H7 (cell line): ENCODE measurements around the gene UMAD1. TPM values are rescaled to one million over a fixed set of nuclear protein-coding genes. Genes with fewer than 3 reads are reported as not detected.

Experiments used
- DNase-seq: peaks from one replicate; pipeline ENCODE4 v3.0.0; 2012
- H3K27me3 ChIP-seq: 2 replicates; pipeline ENCODE4 v1.6.0; 2011; ENCODE audit warnings: mild to moderate bottlenecking, low read length; ENCODE audit not compliant: control insufficient read depth, insufficient read depth
- H3K36me3 ChIP-seq: replicated peaks from 2 replicates; pipeline ENCODE4 v1.5.1; 2011; ENCODE audit warnings: low read length; ENCODE audit not compliant: control insufficient read depth, insufficient read depth
- H3K4me3 ChIP-seq: 2 replicates; pipeline ENCODE4 v1.5.1; 2011; ENCODE audit warnings: low read depth, mild to moderate bottlenecking, control low read depth, low read length, moderate library complexity; ENCODE audit not compliant: insufficient read depth
- total RNA-seq: library from RNA; depleted of rRNA; stranded (reverse); fragments of >200 nt; shearing (Covaris generic); gene quantifications from 2 replicates; pipeline ENCODE4 v1.2.3, GENCODE V29; 2014

Gene UMAD1
- total RNA-seq, 1 experiment from 2014 or later = 13.4 TPM

GRCh38 chr7:7739204-7740036, 98.9 kb downstream of the UMAD1 start:
- H3K4me3 ChIP-seq = no peak overlapping the region
- DNase-seq = no peak
- no peaks in the 10 kb centered on the region for H3K36me3 ChIP-seq
- no peaks in the 10 kb centered on the region for H3K27me3 ChIP-seq

- no peaks in the 10 kb centered on the region for H3K27me3 ChIP-seq
- H3K36me3 ChIP-seq = no peaks in the 10 kb centered on the region
- H3K4me3 ChIP-seq = no peak overlapping the region
- no peak for DNase-seq
These were observed 99.4 kb downstream of the UMAD1 start for GRCh38 chr7:7740037-7740355.

- Histone ChIP-seq H3K4me3 (no peak overlapping the region), H3K36me3 (no peaks in the 10 kb centered on the region), H3K27me3 (no peaks in the 10 kb centered on the region)
- no peak for DNase-seq
These were observed 101.7 kb downstream of the UMAD1 start for GRCh38 chr7:7742223-7742622.

- H3K27me3 ChIP-seq = no peaks in the 10 kb centered on the region
These were observed 104.7 kb downstream of the UMAD1 start for GRCh38 chr7:7745258-7745657.

GRCh38 chr7:7745966-7746365, 105.4 kb downstream of the UMAD1 start:
- DNase-seq = no peak
- H3K4me3 ChIP-seq = no peak overlapping the region
- H3K27me3 ChIP-seq = no peaks in the 10 kb centered on the region
- H3K36me3 ChIP-seq = no peaks in the 10 kb centered on the region

More at GRCh38 chr7:7745258-7745657, 104.7 kb downstream of the UMAD1 start:
- H3K4me3 ChIP-seq = no peak overlapping the region
- DNase-seq = no peak
- H3K36me3 ChIP-seq = no peaks in the 10 kb centered on the region

- H3K4me3 ChIP-seq = no peak overlapping the region
- no peak for DNase-seq
- H3K36me3 ChIP-seq = no peaks in the 10 kb centered on the region
- no peaks in the 10 kb centered on the region for H3K27me3 ChIP-seq
These were observed 105.9 kb downstream of the UMAD1 start for GRCh38 chr7:7746458-7746857.

- Histone ChIP-seq H3K4me3 (no peak overlapping the region), H3K27me3 (no peaks in the 10 kb centered on the region), H3K36me3 (no peaks in the 10 kb centered on the region)
- no peak for DNase-seq
These were observed 110.2 kb downstream of the UMAD1 start for GRCh38 chr7:7750571-7751242.

- no peaks in the 10 kb centered on the region for H3K27me3 ChIP-seq
- DNase-seq = no peak
- no peaks in the 10 kb centered on the region for H3K36me3 ChIP-seq
- no peak overlapping the region for H3K4me3 ChIP-seq
These were observed 110.9 kb downstream of the UMAD1 start for GRCh38 chr7:7751243-7752092.

GRCh38 chr7:7756577-7756976, 116.0 kb downstream of the UMAD1 start:
- no peak overlapping the region for H3K4me3 ChIP-seq
- no peaks in the 10 kb centered on the region for H3K36me3 ChIP-seq
- no peak for DNase-seq
- H3K27me3 ChIP-seq = no peaks in the 10 kb centered on the region

- no peaks in the 10 kb centered on the region for H3K27me3 ChIP-seq
- H3K36me3 ChIP-seq = no peaks in the 10 kb centered on the region
- no peak for DNase-seq
- H3K4me3 ChIP-seq = no peak overlapping the region
These were observed 117.0 kb downstream of the UMAD1 start for GRCh38 chr7:7757576-7757975.

- DNase-seq = no peak
- Histone ChIP-seq H3K4me3 (no peak overlapping the region), H3K27me3 (no peaks in the 10 kb centered on the region)
These were observed 120.9 kb downstream of the UMAD1 start for GRCh38 chr7:7761340-7761973.

GRCh38 chr7:7761974-7762779, 121.6 kb downstream of the UMAD1 start:
- DNase-seq = no peak
- H3K36me3 ChIP-seq = no peaks in the 10 kb centered on the region
- no peak overlapping the region for H3K4me3 ChIP-seq
- H3K27me3 ChIP-seq = no peaks in the 10 kb centered on the region

More at GRCh38 chr7:7761340-7761973, 120.9 kb downstream of the UMAD1 start:
- no peaks in the 10 kb centered on the region for H3K36me3 ChIP-seq

- DNase-seq = no peak
- Histone ChIP-seq H3K27me3 (no peaks in the 10 kb centered on the region), H3K36me3 (no peaks in the 10 kb centered on the region), H3K4me3 (no peak overlapping the region)
These were observed 124.2 kb downstream of the UMAD1 start for GRCh38 chr7:7764520-7765396.
